SK-MEL-5 (cell line): ENCODE results near the gene CYP8B1. TPM values are rescaled to one million over a fixed set of nuclear protein-coding genes. Genes with fewer than 3 reads are reported as not detected.

Experiments
- DNase-seq: peaks from one replicate; pipeline ENCODE4 v3.0.0-alpha.2; 2016; ENCODE audit warnings: low read depth, low spot score
- in situ Hi-C: cut with HindIII; loops from 2 replicates; pipeline ENCODE4 v1.10.0; 2016; ENCODE audit warnings: low sequenced_read_pairs, high pct_unique_total_duplicates, low pct_unique_long_range_greater_than_20kb
- total RNA-seq: library from RNA; depleted of rRNA; stranded (reverse); fragments of >200 nt; shearing (Covaris generic); gene quantifications from 2 replicates; pipeline ENCODE4 v1.2.3, GENCODE V29; 2014; rRNA removed

The CYP8B1 gene
- total RNA-seq, 1 experiment from 2014 or later = not detected

- in situ Hi-C loops = no loop called here
- DNase-seq = no peak
Measured at GRCh38 chr3:42841332-42841731, 34.3 kb downstream of the CYP8B1 start.

- in situ Hi-C loops = no loop called here
Measured at GRCh38 chr3:42839616-42840015, 36.1 kb downstream of the CYP8B1 start.

GRCh38 chr3:42838571-42838970 is 37.1 kb downstream of the CYP8B1 start:
- in situ Hi-C loops = no loop called here
- no peak for DNase-seq

More at GRCh38 chr3:42839616-42840015, 36.1 kb downstream of the CYP8B1 start:
- DNase-seq = peak; percentile 86

- no peak for DNase-seq
- in situ Hi-C loops = no loop called here
Measured at GRCh38 chr3:42836150-42837123, 39.2 kb downstream of the CYP8B1 start.

GRCh38 chr3:42831321-42831713 is 44.4 kb downstream of the CYP8B1 start:
- DNase-seq = peak; percentile 90
- in situ Hi-C loops = no loop called here

- in situ Hi-C loops = no loop called here
- DNase-seq = peak; percentile 58
Measured at GRCh38 chr3:42830437-42831320, 45.0 kb downstream of the CYP8B1 start.

- no peak for DNase-seq
- in situ Hi-C loops = no loop called here
Measured at GRCh38 chr3:42829628-42830436, 45.8 kb downstream of the CYP8B1 start.

- in situ Hi-C loops = no loop called here
- DNase-seq = no peak
Measured at GRCh38 chr3:42829083-42829627, 46.5 kb downstream of the CYP8B1 start.

- in situ Hi-C loops = no loop called here
- no peak for DNase-seq
Measured at GRCh38 chr3:42827654-42828053, 48.0 kb downstream of the CYP8B1 start.

GRCh38 chr3:42827023-42827422 is 48.7 kb downstream of the CYP8B1 start:
- in situ Hi-C loops = no loop called here
- DNase-seq = no peak

- DNase-seq = no peak
- in situ Hi-C loops = no loop called here
Measured at GRCh38 chr3:42826141-42826540, 49.5 kb downstream of the CYP8B1 start.

GRCh38 chr3:42823351-42823750 is 52.3 kb downstream of the CYP8B1 start:
- no peak for DNase-seq
- in situ Hi-C loops = no loop called here

- in situ Hi-C loops = no loop called here
- no peak for DNase-seq
Measured at GRCh38 chr3:42822828-42823227, 52.9 kb downstream of the CYP8B1 start.

Other genes with a start within 250 kb of the CYP8B1 start
- gene ZBTB47, start 222.2 kb downstream of the CYP8B1 start, total RNA-seq = 2.6 and 2.9 TPM in 2 replicates
- not detected in 2 replicates for gene KLHL40, start 190.3 kb downstream of the CYP8B1 start, total RNA-seq
- not detected in 2 replicates for gene HHATL, start 173.1 kb downstream of the CYP8B1 start, total RNA-seq
- 0.48 TPM in 1 of 2 replicates, not detected in the other for gene CCDC13, start 102.6 kb downstream of the CYP8B1 start, total RNA-seq
- gene HIGD1A, start 71.4 kb downstream of the CYP8B1 start, total RNA-seq = 165 and 193 TPM in 2 replicates
- not detected in 2 replicates for gene ACKR2, start 66.4 kb downstream of the CYP8B1 start, total RNA-seq
- gene ZNF662, start 30.3 kb upstream of the CYP8B1 start, total RNA-seq = 0.13 TPM in 1 of 2 replicates, not detected in the other
- gene GASK1A, start 103.4 kb upstream of the CYP8B1 start, total RNA-seq = 0.11 TPM in 1 of 2 replicates, not detected in the other
- 16.1 and 16.2 TPM in 2 replicates for gene POMGNT2, start 230.2 kb upstream of the CYP8B1 start, total RNA-seq